ENCODE measurements around the gene SIRT7.
A peak's percentile ranks its signal among the peaks of the same experiment; 100 is the strongest.

The SIRT7 gene

GRCh38 chr17:81902023-81902652 lies 15.8 kb downstream of the SIRT7 start, which contains the start of gene NPB:
NPB (plus strand) TSS chr17:81902238; CDS start chr17:81902278, 40 bp downstream.
- intact Hi-C loops (cut with DNase I; ENCODE audit: low total_unique reads), result no loop called here

GRCh38 chr17:81901167-81902022 lies 16.6 kb downstream of the SIRT7 start:
- peak overlapping the region; percentile 35 to 54 for H3K4me3 ChIP-seq
- TF ChIP-seq, protein P1, sequence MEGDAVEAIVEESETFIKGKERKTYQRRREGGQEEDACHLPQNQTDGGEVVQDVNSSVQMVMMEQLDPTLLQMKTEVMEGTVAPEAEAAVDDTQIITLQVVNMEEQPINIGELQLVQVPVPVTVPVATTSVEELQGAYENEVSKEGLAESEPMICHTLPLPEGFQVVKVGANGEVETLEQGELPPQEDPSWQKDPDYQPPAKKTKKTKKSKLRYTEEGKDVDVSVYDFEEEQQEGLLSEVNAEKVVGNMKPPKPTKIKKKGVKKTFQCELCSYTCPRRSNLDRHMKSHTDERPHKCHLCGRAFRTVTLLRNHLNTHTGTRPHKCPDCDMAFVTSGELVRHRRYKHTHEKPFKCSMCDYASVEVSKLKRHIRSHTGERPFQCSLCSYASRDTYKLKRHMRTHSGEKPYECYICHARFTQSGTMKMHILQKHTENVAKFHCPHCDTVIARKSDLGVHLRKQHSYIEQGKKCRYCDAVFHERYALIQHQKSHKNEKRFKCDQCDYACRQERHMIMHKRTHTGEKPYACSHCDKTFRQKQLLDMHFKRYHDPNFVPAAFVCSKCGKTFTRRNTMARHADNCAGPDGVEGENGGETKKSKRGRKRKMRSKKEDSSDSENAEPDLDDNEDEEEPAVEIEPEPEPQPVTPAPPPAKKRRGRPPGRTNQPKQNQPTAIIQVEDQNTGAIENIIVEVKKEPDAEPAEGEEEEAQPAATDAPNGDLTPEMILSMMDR (IDR thresholded peaks at IDR 0.05), result no peak

More at GRCh38 chr17:81902023-81902652, 15.8 kb downstream of the SIRT7 start, which contains the start of gene NPB:
- Histone ChIP-seq H3K4me3 (peak within 1 kb of the TSS; percentile 35 to 54), H3K27me3 (no peaks in the 10 kb centered on the region), H3K27ac (peak within 1 kb of the TSS; percentile 33 to 61), H3K9me3 (no peaks in the 10 kb centered on the region), H3K36me3 (peaks cover 18 to 75% (median 33%) of the 10 kb centered on the region in 3 donors), H3K4me1 (peaks cover 0 to 22% (median 15%) of the 10 kb centered on the region in 4 donors)
- TF ChIP-seq, protein P1 (IDR thresholded peaks at IDR 0.05), result no peak
- DNase-seq, result peak in 1 of 2 donors; percentile 72

GRCh38 chr17:81900181-81900820 lies 17.7 kb downstream of the SIRT7 start:
- Histone ChIP-seq H3K4me3 (no peak overlapping the region), H3K27me3 (no peaks in the 10 kb centered on the region), H3K4me1 (peaks cover 0 to 22% (median 15%) of the 10 kb centered on the region in 4 donors), H3K36me3 (peaks cover 33 to 75% (median 38%) of the 10 kb centered on the region in 3 donors), H3K9me3 (no peaks in the 10 kb centered on the region), H3K27ac (no peak overlapping the region)
- intact Hi-C loops (cut with DNase I; ENCODE audit: low total_unique reads), result no loop called here
- no peak for DNase-seq
- TF ChIP-seq, protein P1 (IDR thresholded peaks at IDR 0.05), result no peak

More at GRCh38 chr17:81901167-81902022, 16.6 kb downstream of the SIRT7 start:
- Histone ChIP-seq H3K9me3 (no peaks in the 10 kb centered on the region), H3K27me3 (no peaks in the 10 kb centered on the region), H3K36me3 (peaks cover 23 to 75% (median 33%) of the 10 kb centered on the region in 3 donors), H3K27ac (peak overlapping the region in 1 of 2 donors; percentile 33), H3K4me1 (peaks cover 0 to 22% (median 15%) of the 10 kb centered on the region in 4 donors)
- intact Hi-C loops (cut with DNase I; ENCODE audit: low total_unique reads), result no loop called here
- DNase-seq, result peak in 1 of 2 donors; percentile 63

- peaks cover 36 to 74% (median 40%) of the 10 kb centered on the region in 3 donors for H3K36me3 ChIP-seq
- H3K27ac ChIP-seq, result no peak overlapping the region
- TF ChIP-seq, protein P1 (IDR thresholded peaks at IDR 0.05), result no peak
- intact Hi-C loops (cut with DNase I; ENCODE audit: low total_unique reads), result no loop called here
- H3K9me3 ChIP-seq, result no peaks in the 10 kb centered on the region
- H3K27me3 ChIP-seq, result no peaks in the 10 kb centered on the region
- DNase-seq, result no peak
- peaks cover 0 to 22% (median 15%) of the 10 kb centered on the region in 4 donors for H3K4me1 ChIP-seq
- H3K4me3 ChIP-seq, result no peak overlapping the region
Observed at GRCh38 chr17:81899514-81900166, 18.3 kb downstream of the SIRT7 start.

DNA sequence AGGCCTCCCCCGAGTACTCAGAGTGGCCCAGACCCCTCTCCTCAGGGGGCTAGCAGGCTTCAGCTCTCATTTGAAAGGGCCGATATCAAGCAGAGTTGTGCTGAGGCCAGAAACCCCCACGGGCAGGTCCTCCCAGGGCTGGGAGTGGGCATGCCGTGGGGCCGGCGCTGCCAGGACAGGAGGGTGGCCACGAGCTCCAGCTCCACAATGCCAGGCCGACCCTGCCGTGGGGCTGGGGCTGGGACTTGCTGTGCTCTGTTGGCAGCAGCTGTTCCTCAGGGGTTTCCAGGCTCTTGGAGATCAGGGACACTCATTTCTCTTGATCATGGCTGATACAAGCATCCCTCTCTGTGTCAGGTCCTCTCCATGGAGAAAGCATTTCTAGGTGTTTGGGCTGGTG lies 19.1 kb downstream of the SIRT7 start:
- peaks cover 0 to 22% (median 15%) of the 10 kb centered on the region in 4 donors for H3K4me1 ChIP-seq
- no peak overlapping the region for H3K4me3 ChIP-seq
- no peak for DNase-seq
- H3K36me3 ChIP-seq, result peaks cover 36 to 74% (median 40%) of the 10 kb centered on the region in 3 donors
- no peak overlapping the region for H3K27ac ChIP-seq
- H3K27me3 ChIP-seq, result no peaks in the 10 kb centered on the region
- TF ChIP-seq, protein P1 (IDR thresholded peaks at IDR 0.05), result no peak
- no peaks in the 10 kb centered on the region for H3K9me3 ChIP-seq
- intact Hi-C loops (cut with DNase I; ENCODE audit: low total_unique reads), result no loop called here
